Body of pancreas (tissue), 4 donors: ENCODE results near the gene TRIB2.

Source experiments
- CTCF ChIP-seq, 7 experiments: fragments of 450-650 bp in 4 of 7; fragments of 200-600 bp in 3 of 7; sonication (generic) in 3 of 7; IDR thresholded peaks; one replicate each; pipeline ENCODE4 v1.5.1; 2016 to 2019; ENCODE audit warnings: antibody characterized with exemption in 7 of 7
- POLR2A ChIP-seq, 3 donors: fragments of 450-650 bp; IDR thresholded peaks; one replicate each; pipeline ENCODE4 v1.6.1; 2016; ENCODE audit warnings: antibody characterized with exemption in 3 of 3, mild to moderate bottlenecking in 2 of 3

GRCh38 chr2:12676771-12677170, 40.0 kb upstream of the TRIB2 start:
- TF ChIP-seq CTCF (IDR thresholded peaks at IDR 0.05) (no peak), POLR2A (IDR thresholded peaks at IDR 0.05) (no peak)
